Thoracic aorta (tissue), 2 donors: ENCODE data around the gene IFT122. TPM values are rescaled to one million over a fixed set of nuclear protein-coding genes. Genes with fewer than 3 reads are reported as not detected.
"Not testable (repeated sequence)": the region's sequence is repeated elsewhere in the genome, so short reads cannot be mapped to it uniquely, and the experiment has no call there.

Source experiments
- ATAC-seq: fragments of 150-250 bp; one replicate; pipeline ENCODE4 v1.8.0; 2017; ENCODE audit warnings: low read depth; ENCODE audit not compliant: insufficient number of reproducible peaks, low FRiP score
- DNase-seq: peaks from one replicate; pipeline ENCODE4 v3.0.0-alpha.2; 2020; ENCODE audit warnings: low spot score
- H3K27ac ChIP-seq, 2 donors: fragments of 200-600 bp; sonication (generic); 1 replicate in 1 of 2; 2 replicates in 1 of 2; pipeline ENCODE4 v1.5.1; 2016; ENCODE audit warnings: mild to moderate bottlenecking in 2 of 2, moderate library complexity in 2 of 2
- H3K27me3 ChIP-seq: fragments of 200-600 bp; sonication (generic); replicated peaks from 2 replicates; pipeline ENCODE4 v1.6.0; 2016; ENCODE audit warnings: mild to moderate bottlenecking; ENCODE audit not compliant: insufficient read depth
- H3K36me3 ChIP-seq: fragments of 200-600 bp; sonication (generic); one replicate; pipeline ENCODE4 v1.5.1; 2016
- H3K4me1 ChIP-seq, 2 donors: fragments of 200-600 bp; sonication (generic); 1 replicate in 1 of 2; 2 replicates in 1 of 2; pipeline versions ENCODE4 v1.5.1 to v1.6.0; 2016; ENCODE audit warnings: low read depth in 2 of 2, mild to moderate bottlenecking in 1 of 2; ENCODE audit not compliant: control insufficient read depth in 1 of 2
- H3K4me3 ChIP-seq: fragments of 200-600 bp; sonication (generic); 2 replicates; pipeline ENCODE4 v1.5.1; 2016; ENCODE audit warnings: mild to moderate bottlenecking
- H3K9me3 ChIP-seq: fragments of 200-600 bp; sonication (generic); 2 replicates; pipeline ENCODE4 v1.5.1; 2016
- CTCF ChIP-seq: fragments of 200-600 bp; sonication (generic); IDR thresholded peaks from one replicate; pipeline ENCODE4 v1.5.1; 2019; ENCODE audit warnings: antibody characterized with exemption
- total RNA-seq, 2 donors: library from RNA; depleted of rRNA; stranded (reverse); fragments of >200 nt; gene quantifications; one replicate each; pipeline versions ENCODE4 v1.1.0 to v1.2.3, GENCODE V29; 2016

IFT122 gene
- total RNA-seq, 2 donors from 2014 or later: 50.1 to 61.9 TPM

GRCh38 chr3:129404130-129404529, 35.9 kb upstream of the IFT122 start:
- TF ChIP-seq CTCF: no peak
- Histone ChIP-seq H3K27ac (no peak overlapping the region), H3K4me1 (no peaks in the 10 kb centered on the region), H3K36me3 (no peaks in the 10 kb centered on the region), H3K27me3 (no peaks in the 10 kb centered on the region), H3K9me3 (no peaks in the 10 kb centered on the region), H3K4me3 (no peak overlapping the region)
- DNase-seq: no peak
- no peak for ATAC-seq

DNA sequence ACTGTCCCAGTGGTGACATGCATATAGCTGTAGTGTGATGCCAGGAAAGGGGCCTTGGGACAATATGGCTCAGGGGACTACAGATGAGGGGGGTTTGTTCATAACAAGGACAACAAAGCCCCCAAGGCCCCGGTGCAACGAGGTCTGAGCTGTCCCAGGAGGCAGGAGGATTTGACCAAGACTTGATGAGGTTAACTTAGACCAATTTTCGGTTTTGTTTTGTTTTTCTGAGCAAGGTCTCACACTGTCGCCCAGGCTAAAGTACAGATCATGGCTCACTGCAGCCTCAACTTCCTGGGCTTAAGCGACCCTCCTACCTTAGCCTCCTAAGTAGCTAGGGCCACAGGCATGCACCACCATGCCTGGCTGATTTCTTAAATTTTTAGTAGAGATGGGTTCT, 35.4 kb upstream of the IFT122 start:
- Histone ChIP-seq H3K27me3 (no peaks in the 10 kb centered on the region), H3K4me3 (no peak overlapping the region), H3K27ac (no peak overlapping the region), H3K9me3 (no peaks in the 10 kb centered on the region), H3K4me1 (no peaks in the 10 kb centered on the region), H3K36me3 (no peaks in the 10 kb centered on the region)
- ATAC-seq: no peak
- no peak for TF ChIP-seq CTCF
- DNase-seq: no peak

GRCh38 chr3:129409541-129409940, 30.5 kb upstream of the IFT122 start:
- Histone ChIP-seq H3K36me3 (no peaks in the 10 kb centered on the region), H3K4me1 (no peaks in the 10 kb centered on the region), H3K4me3 (no peak overlapping the region), H3K9me3 (no peaks in the 10 kb centered on the region), H3K27me3 (no peaks in the 10 kb centered on the region), H3K27ac (no peak overlapping the region)
- ATAC-seq: no peak
- no peak for TF ChIP-seq CTCF
- no peak for DNase-seq

GRCh38 chr3:129410971-129411370, 29.1 kb upstream of the IFT122 start:
- Histone ChIP-seq H3K4me3 (no peak overlapping the region), H3K27ac (no peak overlapping the region), H3K36me3 (no peaks in the 10 kb centered on the region), H3K27me3 (no peaks in the 10 kb centered on the region), H3K9me3 (no peaks in the 10 kb centered on the region), H3K4me1 (no peaks in the 10 kb centered on the region)
- DNase-seq (no peak), ATAC-seq (no peak)
- no peak for TF ChIP-seq CTCF

DNA sequence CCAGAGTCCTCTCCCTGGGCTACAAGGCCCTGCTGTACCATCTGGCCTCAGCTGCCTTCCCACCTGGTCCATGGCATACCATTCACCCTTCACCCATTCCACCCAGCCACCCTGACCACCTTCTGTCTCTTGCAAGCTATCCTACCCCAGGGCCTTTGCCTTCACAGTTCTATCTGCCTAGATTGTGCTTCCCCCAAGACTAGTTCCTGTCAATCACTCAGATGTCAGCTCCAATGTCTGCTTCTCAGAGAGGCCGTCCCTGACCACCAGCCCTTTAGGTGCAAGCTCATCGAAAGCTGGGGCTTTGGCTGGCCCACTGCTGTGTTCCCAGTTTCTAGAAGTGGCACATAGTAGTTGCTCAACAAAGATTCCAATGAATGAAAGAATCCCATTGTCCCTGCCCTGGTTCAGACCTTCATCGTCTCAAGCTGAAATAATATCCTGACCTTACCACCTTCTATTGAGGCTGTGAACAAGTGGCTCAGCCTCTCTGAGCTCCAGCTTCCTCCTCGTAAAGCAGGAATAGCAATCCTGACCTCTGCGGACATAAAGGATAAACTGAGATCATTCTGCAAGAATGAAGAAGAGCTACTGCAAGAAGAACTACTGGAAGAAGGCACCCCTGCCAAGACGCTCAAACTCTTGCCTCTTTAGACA, 27.4 kb upstream of the IFT122 start:
- Histone ChIP-seq H3K4me1 (no peaks in the 10 kb centered on the region), H3K4me3 (no peak overlapping the region), H3K27me3 (no peaks in the 10 kb centered on the region), H3K27ac (no peak overlapping the region), H3K9me3 (no peaks in the 10 kb centered on the region), H3K36me3 (no peaks in the 10 kb centered on the region)
- TF ChIP-seq CTCF: no peak
- ATAC-seq (no peak), DNase-seq (no peak)

- ATAC-seq, H3K27me3 ChIP-seq, H3K4me1 ChIP-seq, H3K27ac ChIP-seq, H3K36me3 ChIP-seq, H3K4me3 ChIP-seq, H3K9me3 ChIP-seq, DNase-seq: not testable (repeated sequence)
Observed at GRCh38 chr3:129413238-129413637, 26.8 kb upstream of the IFT122 start.
